22Rv1 (cell line): ENCODE results near the gene CCL22.

Experiments used
- ZFX ChIP-seq: fragments of 450-650 bp; IDR thresholded peaks from 2 replicates; pipeline ENCODE4 v1.6.1; 2017; ENCODE audit warnings: antibody characterized with exemption, borderline replicate concordance
- TF ChIP-seq, protein P1 (sequence below): fragments of 450-650 bp; IDR thresholded peaks from 2 replicates; pipeline ENCODE4 v1.5.1; 2017; ENCODE audit warnings: mild to moderate bottlenecking

- TF ChIP-seq, protein P1, sequence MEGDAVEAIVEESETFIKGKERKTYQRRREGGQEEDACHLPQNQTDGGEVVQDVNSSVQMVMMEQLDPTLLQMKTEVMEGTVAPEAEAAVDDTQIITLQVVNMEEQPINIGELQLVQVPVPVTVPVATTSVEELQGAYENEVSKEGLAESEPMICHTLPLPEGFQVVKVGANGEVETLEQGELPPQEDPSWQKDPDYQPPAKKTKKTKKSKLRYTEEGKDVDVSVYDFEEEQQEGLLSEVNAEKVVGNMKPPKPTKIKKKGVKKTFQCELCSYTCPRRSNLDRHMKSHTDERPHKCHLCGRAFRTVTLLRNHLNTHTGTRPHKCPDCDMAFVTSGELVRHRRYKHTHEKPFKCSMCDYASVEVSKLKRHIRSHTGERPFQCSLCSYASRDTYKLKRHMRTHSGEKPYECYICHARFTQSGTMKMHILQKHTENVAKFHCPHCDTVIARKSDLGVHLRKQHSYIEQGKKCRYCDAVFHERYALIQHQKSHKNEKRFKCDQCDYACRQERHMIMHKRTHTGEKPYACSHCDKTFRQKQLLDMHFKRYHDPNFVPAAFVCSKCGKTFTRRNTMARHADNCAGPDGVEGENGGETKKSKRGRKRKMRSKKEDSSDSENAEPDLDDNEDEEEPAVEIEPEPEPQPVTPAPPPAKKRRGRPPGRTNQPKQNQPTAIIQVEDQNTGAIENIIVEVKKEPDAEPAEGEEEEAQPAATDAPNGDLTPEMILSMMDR: no peak
- no peak for TF ChIP-seq ZFX
Observed at GRCh38 chr16:57395026-57395425, 36.4 kb downstream of the CCL22 start.
